Glomerular endothelial cell (primary cell): ENCODE data around the gene PTPRG. TPM values are rescaled to one million over a fixed set of nuclear protein-coding genes. Genes with fewer than 3 reads are reported as not detected.
"Not testable (repeated sequence)": the region's sequence is repeated elsewhere in the genome, so short reads cannot be mapped to it uniquely, and the experiment has no call there.

Experiments used
- DNase-seq: peaks from one replicate; pipeline ENCODE4 v3.0.0-alpha.2; 2011; ENCODE audit warnings: low read depth, low spot score; ENCODE audit errors: extremely low read depth
- total RNA-seq: library from RNA; depleted of rRNA; stranded (reverse); fragments of >200 nt; gene quantifications from 2 replicates; pipeline ENCODE4 v1.2.3, GENCODE V29; 2015

PTPRG gene
- total RNA-seq, 1 donor from 2014 or later = 30.5 TPM

DNA sequence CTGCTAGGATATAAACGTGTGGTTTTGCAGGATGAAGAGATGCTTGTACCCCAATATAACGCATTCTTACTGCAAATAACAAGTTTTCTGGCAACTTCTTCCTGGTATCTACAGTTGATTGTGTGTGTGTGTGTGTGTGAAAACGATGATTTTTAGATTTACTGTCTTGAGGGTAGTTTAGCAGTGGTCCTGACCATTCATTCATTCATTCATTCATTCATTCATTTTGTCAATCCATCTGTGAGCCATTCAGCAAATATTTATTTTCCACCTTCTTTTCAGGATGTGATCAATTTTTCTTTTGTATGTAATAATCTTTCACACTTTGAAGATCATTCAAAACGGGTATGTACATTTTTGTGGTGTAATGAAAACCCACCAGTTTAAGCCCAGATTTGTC lies 250.7 kb downstream of the PTPRG start:
- DNase-seq = no peak

DNA sequence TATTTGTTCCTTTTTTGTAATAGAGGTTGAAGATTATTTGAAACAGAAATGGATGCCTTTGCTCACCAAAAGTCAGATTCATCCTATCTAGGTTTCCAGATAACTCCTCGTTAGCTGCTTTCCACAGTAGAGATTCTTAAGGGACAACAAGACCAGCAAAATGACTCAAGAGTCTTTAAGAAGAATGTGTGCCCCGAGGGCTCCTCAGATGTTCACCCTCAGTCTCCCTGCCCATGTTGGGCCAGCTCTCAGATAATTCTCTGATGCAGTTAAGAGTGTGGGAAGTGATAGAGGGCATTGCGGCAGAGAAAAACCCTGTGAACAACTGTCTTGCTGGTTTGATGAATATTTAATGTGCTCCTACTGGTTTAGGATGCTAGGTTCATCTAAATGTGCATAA lies 251.1 kb downstream of the PTPRG start:
- DNase-seq = no peak

- no peak for DNase-seq
Measured at GRCh38 chr3:61813636-61814035, 252.3 kb downstream of the PTPRG start.

- DNase-seq = no peak
Measured at GRCh38 chr3:61814674-61815073, 253.3 kb downstream of the PTPRG start.

GRCh38 chr3:61816304-61816703 lies 254.9 kb downstream of the PTPRG start:
- not testable (repeated sequence) for DNase-seq

DNA sequence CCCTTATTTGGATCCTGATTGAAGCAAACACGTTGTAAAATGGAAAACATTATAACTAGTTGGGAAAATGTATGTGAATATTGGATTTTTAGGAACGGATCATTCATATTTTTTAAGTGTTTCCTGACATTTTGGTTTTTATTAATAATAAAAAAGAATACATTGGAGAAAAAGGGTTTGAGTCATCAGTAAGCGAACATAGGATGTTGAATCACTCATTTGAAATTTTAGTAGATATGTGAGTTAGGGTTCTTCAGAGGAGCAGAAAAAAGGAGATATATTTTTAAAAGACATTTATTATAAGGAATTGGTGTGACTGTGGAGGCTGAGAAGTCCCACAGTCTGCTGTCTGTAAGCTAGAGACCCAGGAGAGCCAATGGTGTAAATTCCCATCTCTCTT lies 258.5 kb downstream of the PTPRG start:
- DNase-seq = no peak

- no peak for DNase-seq
Measured at GRCh38 chr3:61820306-61820992, 259.1 kb downstream of the PTPRG start.

DNA sequence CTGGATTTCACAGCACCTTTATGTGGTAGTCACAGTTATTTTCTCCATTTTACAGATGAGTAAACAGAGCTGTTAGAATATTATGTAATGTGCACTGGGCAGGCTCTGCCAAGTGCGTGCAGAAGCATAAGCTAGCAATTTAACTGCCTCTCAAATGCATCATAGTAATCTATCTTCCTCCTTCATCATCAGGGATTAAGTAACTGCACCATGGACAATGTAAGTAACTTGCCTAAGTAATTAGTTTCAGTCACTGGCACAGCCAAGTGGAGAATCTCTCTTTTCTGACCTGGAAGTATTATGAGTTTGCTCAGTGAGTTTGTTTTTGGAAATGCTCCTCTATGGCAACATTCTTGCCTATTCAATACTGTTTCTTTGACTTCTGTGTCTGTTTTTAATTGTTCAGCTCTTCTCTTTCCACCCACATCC lies 260.5 kb downstream of the PTPRG start:
- no peak for DNase-seq

DNA sequence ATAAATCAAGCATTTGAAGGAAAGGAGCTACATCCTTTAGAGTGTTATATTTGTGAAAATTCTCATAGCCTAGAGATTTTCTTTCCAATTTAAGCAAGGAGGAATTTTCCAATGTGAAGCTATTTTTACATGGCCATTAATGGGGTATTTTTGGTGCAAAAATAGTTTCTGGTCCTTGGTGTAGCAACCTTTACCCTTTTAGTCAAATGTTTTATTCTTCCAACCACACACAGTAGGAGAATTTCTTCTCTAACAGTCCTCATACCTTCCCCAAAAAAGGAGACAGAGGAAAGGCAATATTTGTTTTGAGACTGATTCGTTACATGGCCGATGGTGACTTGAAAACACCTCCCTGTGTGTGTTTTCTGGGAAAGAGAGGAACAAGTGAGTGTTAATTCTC lies 261.2 kb downstream of the PTPRG start:
- no peak for DNase-seq

GRCh38 chr3:61824553-61825135 lies 263.3 kb downstream of the PTPRG start:
- DNase-seq = no peak

- DNase-seq = no peak
Measured at GRCh38 chr3:61826161-61826560, 264.8 kb downstream of the PTPRG start.

DNA sequence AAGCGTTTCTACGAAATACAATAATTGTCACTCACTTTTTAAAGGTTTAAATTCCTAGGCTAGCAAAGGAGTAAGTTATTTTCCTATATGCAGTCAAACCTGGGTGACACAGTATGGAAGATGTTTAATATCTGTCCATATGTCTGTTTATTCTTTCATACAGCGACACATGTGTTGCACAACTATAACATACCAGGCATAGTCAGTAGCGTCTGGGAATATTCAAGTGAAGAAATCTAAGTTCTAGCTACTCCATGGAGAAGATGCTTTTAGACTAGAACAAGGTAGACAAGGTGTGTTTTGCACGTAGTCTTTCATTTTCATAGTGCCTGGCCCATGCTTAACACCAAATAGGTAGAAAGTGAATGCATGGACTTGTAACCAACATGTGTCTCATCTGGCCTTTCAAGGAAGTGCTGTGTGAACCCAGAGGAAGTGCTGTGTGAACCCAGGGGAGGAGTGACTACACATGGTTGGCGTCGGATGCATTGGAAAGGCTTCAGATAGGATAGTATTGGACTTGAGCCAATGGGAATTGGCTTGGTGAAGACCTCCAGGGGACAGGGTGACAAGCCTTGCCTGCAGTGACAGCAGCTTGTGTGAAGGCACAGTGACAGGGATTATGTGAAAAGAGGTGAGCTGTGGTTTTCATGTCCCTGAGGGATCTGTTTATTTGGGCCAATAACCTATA lies 267.0 kb downstream of the PTPRG start:
- DNase-seq = no peak

DNA sequence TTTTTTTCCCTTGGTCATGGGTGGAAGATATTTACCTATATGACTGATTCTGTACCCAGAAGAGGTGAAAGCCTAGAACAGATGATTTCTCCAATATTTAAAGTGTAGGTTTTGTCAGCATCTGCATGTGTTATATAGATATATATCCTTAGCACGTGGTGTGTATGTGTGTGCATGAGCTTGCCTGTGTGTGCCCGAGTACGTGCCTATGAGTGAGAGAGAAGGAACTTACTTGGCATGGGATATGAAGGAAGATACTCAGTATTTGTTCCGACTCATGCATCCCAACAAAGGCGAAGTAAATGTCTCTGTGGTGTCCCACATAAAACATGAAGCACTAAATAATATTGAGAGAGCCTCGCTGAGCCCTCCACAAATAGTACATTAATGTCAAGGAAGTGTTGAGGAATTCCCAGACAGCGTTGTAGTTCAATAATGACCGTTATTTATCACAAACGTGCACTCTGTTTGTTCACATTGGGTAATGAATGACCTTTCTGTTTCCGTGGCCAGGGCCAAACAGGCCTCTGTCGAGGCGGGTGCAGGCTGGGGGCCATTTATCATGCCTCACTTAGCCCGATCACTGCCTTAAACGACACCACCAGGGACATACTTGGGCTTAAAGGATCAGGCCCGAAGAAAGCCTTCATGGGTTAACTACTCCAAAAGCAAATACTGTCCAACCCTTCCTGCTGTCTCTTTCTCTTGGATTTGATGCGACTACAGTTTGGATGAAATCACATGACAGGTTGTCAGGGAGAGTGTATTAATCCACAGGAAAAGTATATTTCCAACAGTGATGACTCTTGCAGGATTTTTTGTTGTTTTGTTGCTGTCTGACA lies 267.7 kb downstream of the PTPRG start:
- no peak for DNase-seq

- no peak for DNase-seq
Measured at GRCh38 chr3:61829722-61830350, 268.5 kb downstream of the PTPRG start.

- no peak for DNase-seq
Measured at GRCh38 chr3:61831973-61832372, 270.6 kb downstream of the PTPRG start.

GRCh38 chr3:61832375-61833229 lies 271.2 kb downstream of the PTPRG start:
- no peak for DNase-seq

DNA sequence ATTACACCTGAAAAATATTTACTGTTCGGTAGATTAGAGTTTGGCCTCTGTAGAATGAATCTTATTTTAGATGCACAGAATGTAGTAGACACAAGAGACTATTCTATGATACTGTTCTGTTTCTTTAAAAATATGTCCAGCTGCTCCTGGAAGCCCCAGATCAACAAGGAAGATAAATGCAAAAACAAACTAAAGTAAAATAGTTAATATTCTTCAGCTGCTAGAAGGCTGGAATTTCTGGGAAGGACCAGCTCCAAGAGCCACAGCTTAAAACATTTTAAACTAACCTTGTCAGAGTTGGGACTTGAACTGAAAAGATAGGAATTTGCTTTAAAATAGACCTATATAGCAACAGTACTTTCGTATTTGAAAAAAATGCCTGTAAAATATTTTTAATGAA lies 277.9 kb downstream of the PTPRG start:
- no peak for DNase-seq

GRCh38 chr3:61841111-61841845 lies 279.9 kb downstream of the PTPRG start:
- DNase-seq = no peak

GRCh38 chr3:61841988-61842387 lies 280.6 kb downstream of the PTPRG start:
- DNase-seq = no peak
